Naive thymus-derived CD8-positive, alpha-beta T cell (primary cell): Measurements from ENCODE around the gene OR10J4. TPM values are rescaled to one million over a fixed set of nuclear protein-coding genes. Genes with fewer than 3 reads are reported as not detected.

ENCODE experiments used
- ATAC-seq, 2 donors: fragments of 150-1000 bp; cut with Tn5 transposase in 1 of 2; sonication (Bioruptor Pico), chemical (Tn5 transposase) in 1 of 2; 1 replicate in 1 of 2; 2 replicates in 1 of 2; pipeline ENCODE4 v1.10.0; 2021; ENCODE audit warnings: mild to moderate bottlenecking in 2 of 2, moderate library complexity in 2 of 2
- POLR2A ChIA-PET: fragments of 350-600 bp; sonication (Branson Sonifier 250); formaldehyde crosslinking; loops from one replicate; lab custom pipeline; 2021; ENCODE audit warnings: antibody characterized with exemption; lab: Charles Lee
- DNase-seq, 10 donors: peaks; one replicate each; pipeline versions ENCODE4 v3.0.0 to v3.0.0-alpha.2; 2020 to 2022
- H3K27ac Mint-ChIP-seq, 10 donors: one replicate each; pipeline ENCODE4 v1.8.0; 2020 to 2022; ENCODE audit warnings: mild to moderate bottlenecking in 10 of 10, mixed read lengths in 10 of 10, moderate library complexity in 4 of 10, inconsistent platforms in 1 of 10
- H3K27me3 Mint-ChIP-seq, 5 donors: one replicate each; pipeline ENCODE4 v1.8.0; 2021 to 2022; ENCODE audit warnings: mixed read lengths in 5 of 5
- H3K36me3 Mint-ChIP-seq, 3 donors: one replicate each; pipeline ENCODE4 v1.8.0; 2020 to 2022; ENCODE audit warnings: mixed read lengths in 3 of 3, mild to moderate bottlenecking in 2 of 3, inconsistent platforms in 1 of 3
- H3K4me1 Mint-ChIP-seq, 4 donors: one replicate each; pipeline ENCODE4 v1.8.0; 2021 to 2022; ENCODE audit warnings: mixed read lengths in 4 of 4
- H3K4me3 Mint-ChIP-seq, 10 donors: one replicate each; pipeline ENCODE4 v1.8.0; 2020 to 2022; ENCODE audit warnings: mild to moderate bottlenecking in 10 of 10, mixed read lengths in 10 of 10, moderate library complexity in 6 of 10, inconsistent platforms in 1 of 10
- H3K9me3 Mint-ChIP-seq, 9 donors: one replicate each; pipeline ENCODE4 v1.8.0; 2020 to 2022; ENCODE audit warnings: mixed read lengths in 9 of 9, mild to moderate bottlenecking in 3 of 9, inconsistent platforms in 1 of 9, moderate library complexity in 1 of 9
- polyA plus RNA-seq, 3 donors: library from polyadenylated mRNA; unstranded; fragments of 300-500 nt; fragmentation: Illumina TruSeq; gene quantifications; one replicate each; pipeline ENCODE4 v1.2.3, GENCODE V29; 2021
- total RNA-seq, 8 experiments: library from RNA in 2 of 8; stranded (reverse) in 2 of 8; gene quantifications; one replicate each; pipeline ENCODE4 v1.2.3 and lab custom pipeline; 2021 to 2026

The OR10J4 gene
- total RNA-seq (not detected), polyA plus RNA-seq (not detected), total RNA-seq (lab: John Stamatoyannopoulos, UW) (0 reads per million in 6 experiments)

- H3K27me3 Mint-ChIP-seq, result peaks cover 7 to 34% (median 19%) of the 10 kb centered on the region in 5 donors
- DNase-seq (no peak), ATAC-seq (no peak)
- H3K4me1 Mint-ChIP-seq, result peaks cover 0 to 3% (median 0%) of the 10 kb centered on the region in 4 donors
- peak within 1 kb of the TSS in 1 of 10 donors; percentile 10 for H3K27ac Mint-ChIP-seq
- no peaks in the 10 kb centered on the region for H3K36me3 Mint-ChIP-seq
- H3K4me3 Mint-ChIP-seq, result no peak within 1 kb of the TSS
- POLR2A ChIA-PET, result no interaction called here
- H3K9me3 Mint-ChIP-seq, result no peaks in the 10 kb centered on the region
Observed at GRCh38 chr1:159431904-159432303, at the start of gene OR10J4. TSS of gene OR10J4 (plus strand) at chr1:159432204.

- Mint-ChIP-seq H3K27ac (no peak overlapping the region), H3K4me1 (no peaks in the 10 kb centered on the region), H3K9me3 (peaks cover 0 to 22% (median 4%) of the 10 kb centered on the region in 9 donors), H3K27me3 (peaks cover 2 to 17% (median 6%) of the 10 kb centered on the region in 5 donors), H3K36me3 (no peaks in the 10 kb centered on the region), H3K4me3 (no peak overlapping the region)
- ATAC-seq, result no peak
- no peak for DNase-seq
- POLR2A ChIA-PET, result no interaction called here
Observed at GRCh38 chr1:159406821-159407220, 25.2 kb upstream of the OR10J4 start.

GRCh38 chr1:159408862-159409400, 23.1 kb upstream of the OR10J4 start:
- peaks cover 2 to 16% (median 6%) of the 10 kb centered on the region in 5 donors for H3K27me3 Mint-ChIP-seq
- POLR2A ChIA-PET, result no interaction called here
- DNase-seq (no peak), ATAC-seq (no peak)
- H3K36me3 Mint-ChIP-seq, result no peaks in the 10 kb centered on the region
- no peaks in the 10 kb centered on the region for H3K4me1 Mint-ChIP-seq
- H3K27ac Mint-ChIP-seq, result no peak overlapping the region
- H3K9me3 Mint-ChIP-seq, result peaks cover 0 to 12% (median 2%) of the 10 kb centered on the region in 9 donors
- no peak overlapping the region for H3K4me3 Mint-ChIP-seq

DNA sequence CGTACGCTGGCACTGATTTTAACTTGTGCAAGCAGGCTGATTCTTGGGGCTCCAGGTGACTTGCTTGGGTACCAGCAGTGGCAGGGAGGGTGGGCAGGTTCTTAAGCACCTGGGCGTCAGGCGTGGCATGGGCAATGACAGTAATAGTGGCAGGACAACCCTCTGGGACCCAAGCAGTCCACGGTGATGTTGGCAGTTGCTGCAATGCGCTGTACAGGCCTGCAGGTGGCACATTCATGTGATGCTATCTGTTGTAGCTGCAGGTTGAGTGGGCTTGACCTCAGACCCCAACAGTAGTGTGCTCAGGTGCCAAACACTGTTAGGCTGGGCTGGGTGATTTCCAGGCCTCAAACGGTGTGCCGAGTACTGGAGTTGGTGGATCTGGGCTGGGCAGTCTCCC, 10.2 kb upstream of the OR10J4 start:
- H3K36me3 Mint-ChIP-seq, result peaks cover 0 to 25% (median 14%) of the 10 kb centered on the region in 3 donors
- no peak overlapping the region for H3K27ac Mint-ChIP-seq
- H3K4me1 Mint-ChIP-seq, result no peaks in the 10 kb centered on the region
- POLR2A ChIA-PET, result no interaction called here
- peaks cover 12 to 47% (median 34%) of the 10 kb centered on the region in 9 donors for H3K9me3 Mint-ChIP-seq
- DNase-seq (no peak), ATAC-seq (no peak)
- no peak overlapping the region for H3K4me3 Mint-ChIP-seq
- peaks cover 3 to 50% (median 12%) of the 10 kb centered on the region in 5 donors for H3K27me3 Mint-ChIP-seq

GRCh38 chr1:159428536-159428935, 3.5 kb upstream of the OR10J4 start:
- ATAC-seq, result no peak
- no peak overlapping the region for H3K4me3 Mint-ChIP-seq

GRCh38 chr1:159429074-159429861, 2.7 kb upstream of the OR10J4 start:
- H3K9me3 Mint-ChIP-seq, result no peaks in the 10 kb centered on the region
- no peaks in the 10 kb centered on the region for H3K36me3 Mint-ChIP-seq
- POLR2A ChIA-PET, result no interaction called here
- H3K4me1 Mint-ChIP-seq, result no peaks in the 10 kb centered on the region
- peaks cover 2 to 24% (median 8%) of the 10 kb centered on the region in 5 donors for H3K27me3 Mint-ChIP-seq
- DNase-seq (no peak), ATAC-seq (no peak)
- no peak overlapping the region for H3K27ac Mint-ChIP-seq
- no peak overlapping the region for H3K4me3 Mint-ChIP-seq

More at GRCh38 chr1:159428536-159428935, 3.5 kb upstream of the OR10J4 start:
- Mint-ChIP-seq H3K9me3 (no peaks in the 10 kb centered on the region), H3K4me1 (no peaks in the 10 kb centered on the region), H3K36me3 (no peaks in the 10 kb centered on the region), H3K27ac (no peak overlapping the region), H3K27me3 (peaks cover 1 to 29% (median 7%) of the 10 kb centered on the region in 5 donors)
- POLR2A ChIA-PET, result no interaction called here
- DNase-seq, result no peak

DNA sequence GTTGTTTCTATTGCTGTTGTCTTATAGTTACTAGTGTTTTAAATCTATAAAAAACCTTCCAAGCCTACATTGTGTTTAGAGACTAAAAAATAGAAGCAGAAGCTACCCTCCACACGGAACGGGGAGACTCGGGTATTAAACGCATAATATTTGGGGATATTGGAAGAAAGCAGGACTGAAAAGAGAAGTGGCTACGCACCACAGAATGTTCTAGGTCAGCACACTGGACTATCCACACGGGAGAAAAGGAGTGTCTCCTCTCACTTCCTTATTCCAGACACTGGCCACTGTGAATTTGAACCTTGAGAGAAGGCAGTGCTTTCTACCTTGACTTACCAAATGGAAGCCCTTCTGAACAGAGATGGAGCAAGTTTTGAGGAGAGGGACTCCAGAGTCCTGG, 1.0 kb upstream of the OR10J4 start:
- Mint-ChIP-seq H3K27me3 (peaks cover 4 to 26% (median 14%) of the 10 kb centered on the region in 5 donors), H3K9me3 (no peaks in the 10 kb centered on the region), H3K36me3 (no peaks in the 10 kb centered on the region), H3K4me3 (no peak overlapping the region), H3K4me1 (no peaks in the 10 kb centered on the region), H3K27ac (no peak overlapping the region)
- ATAC-seq (no peak), DNase-seq (no peak)
- POLR2A ChIA-PET, result no interaction called here

GRCh38 chr1:159436469-159436868, 4.5 kb downstream of the OR10J4 start:
- peaks cover 14 to 58% (median 35%) of the 10 kb centered on the region in 5 donors for H3K27me3 Mint-ChIP-seq
- no peaks in the 10 kb centered on the region for H3K36me3 Mint-ChIP-seq
- H3K4me3 Mint-ChIP-seq, result no peak overlapping the region
- DNase-seq (no peak), ATAC-seq (no peak)
- peaks cover 0 to 3% (median 0%) of the 10 kb centered on the region in 4 donors for H3K4me1 Mint-ChIP-seq
- no peaks in the 10 kb centered on the region for H3K9me3 Mint-ChIP-seq
- no peak overlapping the region for H3K27ac Mint-ChIP-seq
- POLR2A ChIA-PET, result no interaction called here

- ATAC-seq, result no peak
- POLR2A ChIA-PET, result no interaction called here
- DNase-seq, result no peak
- no peaks in the 10 kb centered on the region for H3K9me3 Mint-ChIP-seq
- peak within 1 kb of the TSS in 1 of 10 donors; percentile 56 for H3K27ac Mint-ChIP-seq
- no peaks in the 10 kb centered on the region for H3K36me3 Mint-ChIP-seq
- peaks cover 0 to 3% (median 0%) of the 10 kb centered on the region in 4 donors for H3K4me1 Mint-ChIP-seq
- peaks cover 21 to 50% (median 38%) of the 10 kb centered on the region in 5 donors for H3K27me3 Mint-ChIP-seq
- no peak within 1 kb of the TSS for H3K4me3 Mint-ChIP-seq
Observed at GRCh38 chr1:159439422-159439821, 7.4 kb downstream of the OR10J4 start, which contains the start of gene OR10J1. TSS of gene OR10J1 (plus strand) at chr1:159439722. CDS start at chr1:159439792, 70 bp downstream.

GRCh38 chr1:159441360-159441759, 9.4 kb downstream of the OR10J4 start:
- POLR2A ChIA-PET, result no interaction called here
- no peak overlapping the region for H3K27ac Mint-ChIP-seq
- no peak for DNase-seq
- H3K27me3 Mint-ChIP-seq, result peaks cover 20 to 45% (median 34%) of the 10 kb centered on the region in 5 donors
- H3K36me3 Mint-ChIP-seq, result no peaks in the 10 kb centered on the region
- no peak overlapping the region for H3K4me3 Mint-ChIP-seq
- peaks cover 0 to 10% (median 0%) of the 10 kb centered on the region in 9 donors for H3K9me3 Mint-ChIP-seq
- ATAC-seq, result no peak
- H3K4me1 Mint-ChIP-seq, result peaks cover 0 to under 1% (median 0%) of the 10 kb centered on the region in 4 donors

GRCh38 chr1:159442428-159442827, 10.4 kb downstream of the OR10J4 start:
- no peak overlapping the region for H3K27ac Mint-ChIP-seq
- peaks cover 0 to 12% (median 0%) of the 10 kb centered on the region in 9 donors for H3K9me3 Mint-ChIP-seq
- ATAC-seq, result no peak
- no peak overlapping the region for H3K4me3 Mint-ChIP-seq
- H3K36me3 Mint-ChIP-seq, result peaks cover 0 to 5% (median 0%) of the 10 kb centered on the region in 3 donors
- no peaks in the 10 kb centered on the region for H3K4me1 Mint-ChIP-seq
- POLR2A ChIA-PET, result no interaction called here
- DNase-seq, result no peak
- peaks cover 18 to 50% (median 30%) of the 10 kb centered on the region in 5 donors for H3K27me3 Mint-ChIP-seq

DNA sequence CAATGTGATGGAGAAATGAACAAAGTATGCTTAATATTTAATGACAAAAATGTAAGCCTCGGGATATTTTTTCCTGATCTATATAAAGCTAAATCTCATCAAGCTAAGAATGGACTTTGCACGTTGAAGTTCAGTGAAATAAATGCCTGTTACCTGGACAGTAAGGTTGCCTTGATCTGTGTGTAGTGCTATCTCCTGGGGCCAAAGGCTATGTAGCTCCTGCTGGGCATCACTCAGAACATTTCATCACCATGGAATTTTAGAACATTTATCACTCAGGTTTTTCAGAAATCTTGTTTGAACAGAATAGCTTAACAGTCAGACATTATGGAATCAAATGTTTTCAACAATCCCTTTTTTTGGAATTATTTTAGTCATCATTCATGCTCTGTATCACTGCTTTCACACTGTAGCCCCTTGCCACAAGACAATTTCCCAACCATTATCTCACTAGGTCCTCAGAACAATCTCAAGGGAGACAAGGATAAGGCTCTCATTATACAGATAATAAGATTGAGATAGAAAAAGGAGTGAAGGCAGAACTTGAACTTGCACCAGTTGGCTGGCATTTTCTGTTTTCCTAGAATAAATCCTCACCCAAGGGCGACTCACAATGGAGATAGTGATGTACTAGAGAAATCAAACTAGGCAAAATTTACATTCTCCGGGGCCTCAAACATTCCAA, 11.2 kb downstream of the OR10J4 start:
- peaks cover 0 to 20% (median 4%) of the 10 kb centered on the region in 9 donors for H3K9me3 Mint-ChIP-seq
- DNase-seq (no peak), ATAC-seq (no peak)
- H3K27ac Mint-ChIP-seq, result peak overlapping the region in 1 of 10 donors; percentile 2
- no peaks in the 10 kb centered on the region for H3K4me1 Mint-ChIP-seq
- POLR2A ChIA-PET, result no interaction called here
- H3K4me3 Mint-ChIP-seq, result no peak overlapping the region
- H3K36me3 Mint-ChIP-seq, result peaks cover 0 to 12% (median 0%) of the 10 kb centered on the region in 3 donors
- peaks cover 16 to 50% (median 24%) of the 10 kb centered on the region in 5 donors for H3K27me3 Mint-ChIP-seq
